HepG2 (cell line): ENCODE data around the gene GRK6. TPM values are rescaled to one million over a fixed set of nuclear protein-coding genes. Genes with fewer than 3 reads are reported as not detected.

Experiments used
- CC2D1A ChIP-seq: sonication (generic); formaldehyde crosslinking; IDR thresholded peaks from 2 replicates; pipeline ENCODE4 v1.8.1; 2023; ENCODE audit warnings: mild to moderate bottlenecking, missing genetic modification reagents
- CENPT ChIP-seq: sonication (generic); formaldehyde crosslinking; IDR thresholded peaks from 2 replicates; pipeline ENCODE4 v1.8.0; 2022; ENCODE audit warnings: low read depth, mild to moderate bottlenecking, moderate library complexity, missing genetic modification reagents
- ELF1 ChIP-seq: sonication (generic); formaldehyde crosslinking; IDR thresholded peaks from 2 replicates; pipeline ENCODE4 v1.4.0; 2020; ENCODE audit warnings: missing genetic modification reagents
- ELF3 ChIP-seq: IDR thresholded peaks from 2 replicates; pipeline ENCODE4 v1.6.1; 2016; ENCODE audit warnings: missing genetic modification reagents, missing compliant biosample characterization
- FOXC1 ChIP-seq: sonication (generic); formaldehyde crosslinking; IDR thresholded peaks from 2 replicates; pipeline ENCODE4 v1.8.0; 2022; ENCODE audit warnings: mild to moderate bottlenecking, missing genetic modification reagents, borderline replicate concordance
- GATAD2A ChIP-seq: IDR thresholded peaks from 2 replicates; pipeline ENCODE4 v1.6.1; 2016
- IRF2 ChIP-seq: IDR thresholded peaks from 2 replicates; pipeline ENCODE4 v1.6.1; 2018; ENCODE audit warnings: missing genetic modification reagents, missing compliant biosample characterization
- MAF1 ChIP-seq: sonication (generic); formaldehyde crosslinking; IDR thresholded peaks from 2 replicates; pipeline ENCODE4 v1.5.0; 2020; ENCODE audit warnings: missing genetic modification reagents, borderline replicate concordance
- MAZ ChIP-seq, 2 experiments: sonication (generic) in 1 of 2; formaldehyde crosslinking in 1 of 2; IDR thresholded peaks; 2 replicates each; pipeline versions ENCODE4 v1.5.0 to v1.6.1; 2012 to 2020; ENCODE audit warnings: low read depth in 2 of 2, mild to moderate bottlenecking in 2 of 2, borderline replicate concordance in 1 of 2, improper control_type of control experiment in 1 of 2, low read length in 1 of 2, missing genetic modification reagents in 1 of 2, moderate library complexity in 1 of 2
- RARA ChIP-seq: IDR thresholded peaks from 2 replicates; pipeline ENCODE4 v1.6.1; 2016; ENCODE audit warnings: missing genetic modification reagents, missing compliant biosample characterization
- SP1 ChIP-seq, 2 experiments: fragments of 450-650 bp in 1 of 2; sonication (generic) in 1 of 2; formaldehyde crosslinking in 1 of 2; IDR thresholded peaks; 2 replicates each; pipeline versions ENCODE4 v1.4.0 to v1.6.1; 2016 to 2020; ENCODE audit warnings: missing genetic modification reagents in 1 of 2
- TBX3 ChIP-seq: fragments of 450-650 bp; IDR thresholded peaks from 2 replicates; pipeline ENCODE4 v1.6.1; 2017; ENCODE audit warnings: antibody characterized with exemption, mild to moderate bottlenecking, inconsistent platforms, borderline replicate concordance
- ZNF614 ChIP-seq: IDR thresholded peaks from 2 replicates; pipeline ENCODE4 v1.6.1; 2018; ENCODE audit warnings: missing biosample characterization, missing genetic modification reagents, inconsistent platforms, borderline replicate concordance
- ZNF792 ChIP-seq: IDR thresholded peaks from 2 replicates; pipeline ENCODE4 v1.6.1; 2016
- polyA plus RNA-seq, 8 experiments: library from polyadenylated mRNA; depleted of rRNA in 3 of 8; stranded (reverse) in 7 of 8; unstranded in 1 of 8; fragments of >200 nt; fragmentation: Illumina TruSeq in 4 of 8; extraction: Trizol in 4 of 8; gene quantifications; 2 replicates each; pipeline versions ENCODE4 v1.2.1 to v1.2.3, GENCODE V29; 2011 to 2016; ENCODE audit warnings: low read depth in 4 of 8, missing spikeins in 1 of 8, mixed read lengths in 1 of 8; ENCODE audit not compliant: insufficient read depth in 1 of 8
- total RNA-seq, 5 experiments: library from RNA; depleted of rRNA; stranded (reverse); fragments of >200 nt; fragmentation: Illumina TruSeq; extraction: Trizol; gene quantifications; 2 replicates each; pipeline ENCODE4 v1.2.3, GENCODE V29; 2016; ENCODE audit warnings: low read depth in 1 of 5
- TF ChIP-seq, protein P1 (sequence below), 2 experiments: sonication (generic) in 1 of 2; formaldehyde crosslinking in 1 of 2; IDR thresholded peaks; 2 replicates each; pipeline versions ENCODE4 v1.5.1 to v1.6.1; 2011 to 2020; ENCODE audit warnings: borderline replicate concordance in 1 of 2, low read depth in 1 of 2, low read length in 1 of 2, mild to moderate bottlenecking in 1 of 2, missing genetic modification reagents in 1 of 2, moderate library complexity in 1 of 2
- TF ChIP-seq, protein P2 (sequence below): fragments of 450-650 bp; IDR thresholded peaks from 2 replicates; pipeline ENCODE4 v1.6.1; 2017; ENCODE audit warnings: mild to moderate bottlenecking
- TF ChIP-seq, protein P3 (sequence below): sonication (generic); formaldehyde crosslinking; IDR thresholded peaks from 2 replicates; pipeline ENCODE4 v1.8.1; 2023; ENCODE audit warnings: mild to moderate bottlenecking, missing genetic modification reagents
- TF ChIP-seq, protein P4 (sequence below): sonication (generic); formaldehyde crosslinking; IDR thresholded peaks from 2 replicates; pipeline ENCODE4 v1.8.0; 2022; ENCODE audit warnings: missing genetic modification reagents, mild to moderate bottlenecking, moderate library complexity, borderline replicate concordance

Gene GRK6
- total and polyA plus RNA-seq, 2 of the 13 experiments (the other 11 are each of a cell fraction or from before 2014, with no cell fraction given), result 13.2 to 19.9 TPM

DNA sequence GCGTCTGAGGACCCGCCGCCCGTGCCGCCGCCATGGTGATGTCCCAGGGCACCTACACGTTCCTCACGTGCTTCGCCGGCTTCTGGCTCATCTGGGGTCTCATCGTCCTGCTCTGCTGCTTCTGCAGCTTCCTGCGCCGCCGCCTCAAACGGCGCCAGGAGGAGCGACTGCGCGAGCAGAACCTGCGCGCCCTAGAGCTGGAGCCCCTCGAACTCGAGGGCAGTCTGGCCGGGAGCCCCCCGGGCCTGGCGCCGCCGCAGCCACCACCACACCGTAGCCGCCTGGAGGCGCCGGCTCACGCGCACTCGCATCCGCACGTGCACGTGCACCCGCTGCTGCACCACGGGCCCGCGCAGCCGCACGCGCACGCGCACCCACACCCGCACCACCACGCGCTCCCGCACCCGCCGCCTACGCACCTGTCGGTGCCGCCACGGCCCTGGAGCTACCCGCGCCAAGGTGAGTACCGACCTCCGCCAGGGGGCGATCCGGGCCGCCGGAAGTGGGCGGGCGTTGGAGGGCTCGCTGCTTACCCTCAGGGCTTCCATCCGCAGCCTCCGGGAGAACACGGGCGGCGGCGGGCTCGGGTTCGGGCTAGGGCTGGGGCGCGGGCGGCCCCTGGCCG, 28.7 kb downstream of the GRK6 start (continued):
- TF ChIP-seq SP1 (IDR thresholded peaks at IDR 0.05) (no peak), SP1 (CRISPR knock-in tag; IDR thresholded peaks at IDR 0.05) (peak; percentile 89), IRF2 (CRISPR knock-in tag) (peak; percentile 59; the same call in 1 of the 2 replicates), ZNF614 (CRISPR knock-in tag) (peak; percentile 48; the same call in 1 of the 2 replicates), ELF1 (CRISPR knock-in tag) (peak; percentile 70), ELF3 (CRISPR knock-in tag) (peak; percentile 67), TBX3 (no peak), ZNF792 (CRISPR knock-in tag) (no peak), FOXC1 (CRISPR knock-in tag) (peak; percentile 49; the same call in 1 of the 2 replicates), MAF1 (CRISPR knock-in tag) (peak; percentile 33; the same call in 1 of the 2 replicates), MAZ (IDR thresholded peaks at IDR 0.05; ENCODE audit: borderline replicate concordance, low read depth, low read length) (no peak; the same call in 1 of the 2 replicates), MAZ (CRISPR knock-in tag; IDR thresholded peaks at IDR 0.05; ENCODE audit: low read depth) (peak; percentile 71; the same call in 1 of the 2 replicates), CENPT (CRISPR knock-in tag) (peak; percentile 12; the same call in 1 of the 2 replicates), CC2D1A (CRISPR knock-in tag) (0 out of 2 replicates have a peak, but pooled peaks have one; percentile 48), GATAD2A (CRISPR knock-in tag) (peak; percentile 39; the same call in 1 of the 2 replicates), RARA (CRISPR knock-in tag) (0 out of 2 replicates have a peak, but pooled peaks have one; percentile 6)
- TF ChIP-seq, protein P1, sequence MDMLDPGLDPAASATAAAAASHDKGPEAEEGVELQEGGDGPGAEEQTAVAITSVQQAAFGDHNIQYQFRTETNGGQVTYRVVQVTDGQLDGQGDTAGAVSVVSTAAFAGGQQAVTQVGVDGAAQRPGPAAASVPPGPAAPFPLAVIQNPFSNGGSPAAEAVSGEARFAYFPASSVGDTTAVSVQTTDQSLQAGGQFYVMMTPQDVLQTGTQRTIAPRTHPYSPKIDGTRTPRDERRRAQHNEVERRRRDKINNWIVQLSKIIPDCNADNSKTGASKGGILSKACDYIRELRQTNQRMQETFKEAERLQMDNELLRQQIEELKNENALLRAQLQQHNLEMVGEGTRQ (IDR thresholded peaks at IDR 0.05; ENCODE audit: low read depth, low read length), result peak; percentile 16; the same call in 1 of the 2 replicates
- TF ChIP-seq, protein P1 (CRISPR knock-in tag; IDR thresholded peaks at IDR 0.05; ENCODE audit: borderline replicate concordance), result no peak
- TF ChIP-seq, protein P2, sequence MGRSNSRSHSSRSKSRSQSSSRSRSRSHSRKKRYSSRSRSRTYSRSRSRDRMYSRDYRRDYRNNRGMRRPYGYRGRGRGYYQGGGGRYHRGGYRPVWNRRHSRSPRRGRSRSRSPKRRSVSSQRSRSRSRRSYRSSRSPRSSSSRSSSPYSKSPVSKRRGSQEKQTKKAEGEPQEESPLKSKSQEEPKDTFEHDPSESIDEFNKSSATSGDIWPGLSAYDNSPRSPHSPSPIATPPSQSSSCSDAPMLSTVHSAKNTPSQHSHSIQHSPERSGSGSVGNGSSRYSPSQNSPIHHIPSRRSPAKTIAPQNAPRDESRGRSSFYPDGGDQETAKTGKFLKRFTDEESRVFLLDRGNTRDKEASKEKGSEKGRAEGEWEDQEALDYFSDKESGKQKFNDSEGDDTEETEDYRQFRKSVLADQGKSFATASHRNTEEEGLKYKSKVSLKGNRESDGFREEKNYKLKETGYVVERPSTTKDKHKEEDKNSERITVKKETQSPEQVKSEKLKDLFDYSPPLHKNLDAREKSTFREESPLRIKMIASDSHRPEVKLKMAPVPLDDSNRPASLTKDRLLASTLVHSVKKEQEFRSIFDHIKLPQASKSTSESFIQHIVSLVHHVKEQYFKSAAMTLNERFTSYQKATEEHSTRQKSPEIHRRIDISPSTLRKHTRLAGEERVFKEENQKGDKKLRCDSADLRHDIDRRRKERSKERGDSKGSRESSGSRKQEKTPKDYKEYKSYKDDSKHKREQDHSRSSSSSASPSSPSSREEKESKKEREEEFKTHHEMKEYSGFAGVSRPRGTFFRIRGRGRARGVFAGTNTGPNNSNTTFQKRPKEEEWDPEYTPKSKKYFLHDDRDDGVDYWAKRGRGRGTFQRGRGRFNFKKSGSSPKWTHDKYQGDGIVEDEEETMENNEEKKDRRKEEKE, result no peak
- TF ChIP-seq, protein P3, sequence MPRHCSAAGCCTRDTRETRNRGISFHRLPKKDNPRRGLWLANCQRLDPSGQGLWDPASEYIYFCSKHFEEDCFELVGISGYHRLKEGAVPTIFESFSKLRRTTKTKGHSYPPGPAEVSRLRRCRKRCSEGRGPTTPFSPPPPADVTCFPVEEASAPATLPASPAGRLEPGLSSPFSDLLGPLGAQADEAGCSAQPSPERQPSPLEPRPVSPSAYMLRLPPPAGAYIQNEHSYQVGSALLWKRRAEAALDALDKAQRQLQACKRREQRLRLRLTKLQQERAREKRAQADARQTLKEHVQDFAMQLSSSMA, result 0 out of 2 replicates have a peak, but pooled peaks have one; percentile 24
- TF ChIP-seq, protein P4, sequence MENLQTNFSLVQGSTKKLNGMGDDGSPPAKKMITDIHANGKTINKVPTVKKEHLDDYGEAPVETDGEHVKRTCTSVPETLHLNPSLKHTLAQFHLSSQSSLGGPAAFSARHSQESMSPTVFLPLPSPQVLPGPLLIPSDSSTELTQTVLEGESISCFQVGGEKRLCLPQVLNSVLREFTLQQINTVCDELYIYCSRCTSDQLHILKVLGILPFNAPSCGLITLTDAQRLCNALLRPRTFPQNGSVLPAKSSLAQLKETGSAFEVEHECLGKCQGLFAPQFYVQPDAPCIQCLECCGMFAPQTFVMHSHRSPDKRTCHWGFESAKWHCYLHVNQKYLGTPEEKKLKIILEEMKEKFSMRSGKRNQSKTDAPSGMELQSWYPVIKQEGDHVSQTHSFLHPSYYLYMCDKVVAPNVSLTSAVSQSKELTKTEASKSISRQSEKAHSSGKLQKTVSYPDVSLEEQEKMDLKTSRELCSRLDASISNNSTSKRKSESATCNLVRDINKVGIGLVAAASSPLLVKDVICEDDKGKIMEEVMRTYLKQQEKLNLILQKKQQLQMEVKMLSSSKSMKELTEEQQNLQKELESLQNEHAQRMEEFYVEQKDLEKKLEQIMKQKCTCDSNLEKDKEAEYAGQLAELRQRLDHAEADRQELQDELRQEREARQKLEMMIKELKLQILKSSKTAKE (CRISPR knock-in tag), result peak; percentile 49
